Panc1 (cell line): Measurements from ENCODE around the gene CCNYL1. TPM values are rescaled to one million over a fixed set of nuclear protein-coding genes. Genes with fewer than 3 reads are reported as not detected.

Experiments
- ATAC-seq: fragments of 200-7000 bp; cut with Tn5 transposase; 2 replicates; pipeline ENCODE4 v1.9.1; 2020; ENCODE audit warnings: mild to moderate bottlenecking, moderate library complexity
- BruUV-seq: library from RNA; stranded (reverse); fragments of 400-500 nt; replicated peaks from 2 replicates; lab custom pipeline; 2021; lab: Mats Ljungman, UMichigan
- CTCF ChIA-PET: fragments of 300-600 bp; sonication (Branson Sonifier 250); formaldehyde crosslinking; loops from one replicate; lab custom pipeline; 2022; ENCODE audit warnings: antibody characterized with exemption; lab: Charles Lee
- POLR2A ChIA-PET: fragments of 300-600 bp; sonication (Branson Sonifier 250); formaldehyde crosslinking; loops from one replicate; lab custom pipeline; 2022; ENCODE audit warnings: antibody characterized with exemption; lab: Charles Lee
- DNase-seq: peaks from one replicate; pipeline ENCODE4 v3.0.0-alpha.2; 2010; ENCODE audit warnings: low read depth, low spot score
- H3K27ac ChIP-seq: 2 replicates; pipeline ENCODE4 v1.5.1; 2011; ENCODE audit warnings: mild to moderate bottlenecking, low read length, inconsistent platforms
- H3K27me3 ChIP-seq: fragments of 200-500 bp; sonication (Bioruptor generic); 2 replicates; pipeline ENCODE4 v1.6.0; 2014; ENCODE audit warnings: low read length, inconsistent platforms; ENCODE audit not compliant: control insufficient read depth, insufficient read depth
- H3K36me3 ChIP-seq: fragments of 200-500 bp; sonication (Bioruptor generic); 2 replicates; pipeline ENCODE4 v1.5.1; 2014; ENCODE audit warnings: inconsistent platforms, mild to moderate bottlenecking, low read length, moderate library complexity; ENCODE audit not compliant: control insufficient read depth, insufficient read depth
- H3K4me1 ChIP-seq: 2 replicates; pipeline ENCODE4 v1.5.1; 2011; ENCODE audit warnings: inconsistent platforms, mild to moderate bottlenecking, low read length, moderate library complexity; ENCODE audit not compliant: control insufficient read depth, insufficient read depth
- H3K4me3 ChIP-seq, 2 experiments: 2 replicates each; pipeline ENCODE4 v1.5.1; 2011 to 2012; ENCODE audit warnings: low read depth in 2 of 2, low read length in 2 of 2, mild to moderate bottlenecking in 2 of 2, inconsistent platforms in 1 of 2, moderate library complexity in 1 of 2
- H3K9me3 ChIP-seq: fragments of 200-500 bp; sonication (Bioruptor generic); 2 replicates; pipeline ENCODE4 v1.5.1; 2014; ENCODE audit warnings: low read depth, mild to moderate bottlenecking, inconsistent platforms, low read length, moderate library complexity; ENCODE audit not compliant: control insufficient read depth, insufficient read depth
- POLR2AphosphoS5 ChIP-seq: IDR thresholded peaks from 2 replicates; pipeline ENCODE4 v1.6.1; 2012; ENCODE audit warnings: mild to moderate bottlenecking, low read depth, low read length, moderate library complexity
- SIN3A ChIP-seq: IDR thresholded peaks from 2 replicates; pipeline ENCODE4 v1.6.1; 2012; ENCODE audit warnings: low read depth, mild to moderate bottlenecking, low read length, moderate library complexity, borderline replicate concordance; ENCODE audit not compliant: insufficient read depth
- TCF7L2 ChIP-seq: IDR thresholded peaks from 2 replicates; pipeline ENCODE4 v1.6.1; 2011; ENCODE audit warnings: mild to moderate bottlenecking, low read depth, low read length, inconsistent platforms
- in situ Hi-C: cut with HindIII; loops from 2 replicates; pipeline ENCODE4 v1.10.0; 2016; ENCODE audit warnings: low sequenced_read_pairs, low pct_unique_long_range_greater_than_20kb
- intact Hi-C: fragments of 100-400 bp; cut with micrococcal nuclease; formaldehyde crosslinking; loops from one replicate; pipeline ENCODE4 v1.10.0; 2022; ENCODE audit not compliant: unreplicated experiment
- total RNA-seq: library from RNA; stranded (reverse); gene quantifications from one replicate; pipeline ENCODE4 v1.2.1, GENCODE V29; 2021; ENCODE audit not compliant: unreplicated experiment
- TF ChIP-seq, protein P1 (sequence below), 2 experiments: IDR thresholded peaks; 2 replicates each; pipeline ENCODE4 v1.6.1; 2011 to 2012; ENCODE audit warnings: low read depth in 2 of 2, control low read depth in 1 of 2, low read length in 1 of 2, mild to moderate bottlenecking in 1 of 2, moderate library complexity in 1 of 2; ENCODE audit not compliant: insufficient read depth in 1 of 2
- TF ChIP-seq, protein P2 (sequence below): fragments of 450-650 bp; IDR thresholded peaks from 2 replicates; pipeline ENCODE4 v1.5.1; 2017; ENCODE audit warnings: mild to moderate bottlenecking

CCNYL1 gene
- total RNA-seq, 1 experiment from 2014 or later = 31.4 TPM

DNA sequence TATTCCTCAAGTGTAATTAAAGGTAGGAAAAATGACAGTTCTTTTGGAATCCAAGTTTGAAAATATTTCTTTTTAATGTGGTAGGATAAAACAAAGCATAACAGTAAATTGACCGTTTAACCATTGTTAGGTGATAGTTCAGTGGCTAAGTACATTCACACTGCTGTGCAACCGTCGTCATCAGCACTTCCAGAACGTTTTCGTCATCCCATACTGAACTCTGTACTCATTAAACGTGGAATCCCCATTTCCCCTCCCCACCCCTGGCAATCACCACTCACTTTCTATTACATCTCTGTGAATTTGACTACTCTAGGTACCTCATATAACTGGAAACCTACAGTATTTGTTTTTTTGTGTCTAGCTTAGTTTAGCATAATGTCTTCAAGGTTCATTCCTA is 91.2 kb downstream of the CCNYL1 start:
- H3K27me3 ChIP-seq = no peaks in the 10 kb centered on the region
- no peak overlapping the region for H3K4me3 ChIP-seq
- intact Hi-C loops (no loop called here), in situ Hi-C loops (no loop called here)
- ATAC-seq (no peak), DNase-seq (no peak)
- TF ChIP-seq, protein P1, sequence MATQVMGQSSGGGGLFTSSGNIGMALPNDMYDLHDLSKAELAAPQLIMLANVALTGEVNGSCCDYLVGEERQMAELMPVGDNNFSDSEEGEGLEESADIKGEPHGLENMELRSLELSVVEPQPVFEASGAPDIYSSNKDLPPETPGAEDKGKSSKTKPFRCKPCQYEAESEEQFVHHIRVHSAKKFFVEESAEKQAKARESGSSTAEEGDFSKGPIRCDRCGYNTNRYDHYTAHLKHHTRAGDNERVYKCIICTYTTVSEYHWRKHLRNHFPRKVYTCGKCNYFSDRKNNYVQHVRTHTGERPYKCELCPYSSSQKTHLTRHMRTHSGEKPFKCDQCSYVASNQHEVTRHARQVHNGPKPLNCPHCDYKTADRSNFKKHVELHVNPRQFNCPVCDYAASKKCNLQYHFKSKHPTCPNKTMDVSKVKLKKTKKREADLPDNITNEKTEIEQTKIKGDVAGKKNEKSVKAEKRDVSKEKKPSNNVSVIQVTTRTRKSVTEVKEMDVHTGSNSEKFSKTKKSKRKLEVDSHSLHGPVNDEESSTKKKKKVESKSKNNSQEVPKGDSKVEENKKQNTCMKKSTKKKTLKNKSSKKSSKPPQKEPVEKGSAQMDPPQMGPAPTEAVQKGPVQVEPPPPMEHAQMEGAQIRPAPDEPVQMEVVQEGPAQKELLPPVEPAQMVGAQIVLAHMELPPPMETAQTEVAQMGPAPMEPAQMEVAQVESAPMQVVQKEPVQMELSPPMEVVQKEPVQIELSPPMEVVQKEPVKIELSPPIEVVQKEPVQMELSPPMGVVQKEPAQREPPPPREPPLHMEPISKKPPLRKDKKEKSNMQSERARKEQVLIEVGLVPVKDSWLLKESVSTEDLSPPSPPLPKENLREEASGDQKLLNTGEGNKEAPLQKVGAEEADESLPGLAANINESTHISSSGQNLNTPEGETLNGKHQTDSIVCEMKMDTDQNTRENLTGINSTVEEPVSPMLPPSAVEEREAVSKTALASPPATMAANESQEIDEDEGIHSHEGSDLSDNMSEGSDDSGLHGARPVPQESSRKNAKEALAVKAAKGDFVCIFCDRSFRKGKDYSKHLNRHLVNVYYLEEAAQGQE (IDR thresholded peaks at IDR 0.05; ENCODE audit: insufficient read depth in 1 of 2, low read depth in 2 of 2, low read length in 1 of 2) = no peak
- TF ChIP-seq, protein P2, sequence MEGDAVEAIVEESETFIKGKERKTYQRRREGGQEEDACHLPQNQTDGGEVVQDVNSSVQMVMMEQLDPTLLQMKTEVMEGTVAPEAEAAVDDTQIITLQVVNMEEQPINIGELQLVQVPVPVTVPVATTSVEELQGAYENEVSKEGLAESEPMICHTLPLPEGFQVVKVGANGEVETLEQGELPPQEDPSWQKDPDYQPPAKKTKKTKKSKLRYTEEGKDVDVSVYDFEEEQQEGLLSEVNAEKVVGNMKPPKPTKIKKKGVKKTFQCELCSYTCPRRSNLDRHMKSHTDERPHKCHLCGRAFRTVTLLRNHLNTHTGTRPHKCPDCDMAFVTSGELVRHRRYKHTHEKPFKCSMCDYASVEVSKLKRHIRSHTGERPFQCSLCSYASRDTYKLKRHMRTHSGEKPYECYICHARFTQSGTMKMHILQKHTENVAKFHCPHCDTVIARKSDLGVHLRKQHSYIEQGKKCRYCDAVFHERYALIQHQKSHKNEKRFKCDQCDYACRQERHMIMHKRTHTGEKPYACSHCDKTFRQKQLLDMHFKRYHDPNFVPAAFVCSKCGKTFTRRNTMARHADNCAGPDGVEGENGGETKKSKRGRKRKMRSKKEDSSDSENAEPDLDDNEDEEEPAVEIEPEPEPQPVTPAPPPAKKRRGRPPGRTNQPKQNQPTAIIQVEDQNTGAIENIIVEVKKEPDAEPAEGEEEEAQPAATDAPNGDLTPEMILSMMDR = no peak
- TF ChIP-seq POLR2AphosphoS5 (no peak), SIN3A (no peak), TCF7L2 (no peak)
- peaks cover 5% of the 10 kb centered on the region; the same call in 1 of the 2 replicates for H3K4me1 ChIP-seq
- no peak overlapping the region for H3K27ac ChIP-seq
- BruUV-seq = no TSS peak
- POLR2A ChIA-PET = no interaction called here
- H3K36me3 ChIP-seq = no peaks in the 10 kb centered on the region
- H3K9me3 ChIP-seq = no peaks in the 10 kb centered on the region
- CTCF ChIA-PET = no interaction called here

Other genes with a start within 250 kb of the CCNYL1 start
- gene CREB1, start 181.7 kb upstream of the CCNYL1 start, total RNA-seq = 31.1 TPM
- gene METTL21A, start 86.2 kb upstream of the CCNYL1 start, total RNA-seq = 20.9 TPM
- gene FZD5, start 58.3 kb downstream of the CCNYL1 start, total RNA-seq = 9.4 TPM